Measurements from ENCODE around the gene IL13RA2.

The IL13RA2 gene, protein sequence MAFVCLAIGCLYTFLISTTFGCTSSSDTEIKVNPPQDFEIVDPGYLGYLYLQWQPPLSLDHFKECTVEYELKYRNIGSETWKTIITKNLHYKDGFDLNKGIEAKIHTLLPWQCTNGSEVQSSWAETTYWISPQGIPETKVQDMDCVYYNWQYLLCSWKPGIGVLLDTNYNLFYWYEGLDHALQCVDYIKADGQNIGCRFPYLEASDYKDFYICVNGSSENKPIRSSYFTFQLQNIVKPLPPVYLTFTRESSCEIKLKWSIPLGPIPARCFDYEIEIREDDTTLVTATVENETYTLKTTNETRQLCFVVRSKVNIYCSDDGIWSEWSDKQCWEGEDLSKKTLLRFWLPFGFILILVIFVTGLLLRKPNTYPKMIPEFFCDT

DNA sequence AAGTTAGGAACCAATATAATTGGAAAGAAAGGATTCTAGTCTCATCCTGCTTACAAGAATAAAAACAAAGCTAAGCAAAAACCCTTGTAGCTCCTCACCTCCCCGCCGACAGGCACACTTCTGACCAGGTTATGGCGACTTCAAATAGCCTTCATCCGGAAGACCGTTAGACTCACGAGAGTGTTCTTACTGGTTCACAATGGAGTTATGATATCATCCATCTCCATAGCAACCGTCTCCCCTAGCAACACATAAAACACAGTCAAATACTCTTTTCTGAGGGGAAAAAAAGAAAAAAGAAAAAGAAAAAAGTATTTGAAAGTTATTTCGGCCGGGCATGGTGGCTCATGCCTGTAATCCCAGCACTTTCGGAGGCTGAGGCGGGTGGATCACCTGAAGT lies at the start of gene IL13RA2:
Gene IL13RA2 (minus strand): TSS at position 162 of the 400 bp plus-strand sequence. CDS start 347 bp downstream, outside the sequence.
- DNase-seq = no peak

DNA sequence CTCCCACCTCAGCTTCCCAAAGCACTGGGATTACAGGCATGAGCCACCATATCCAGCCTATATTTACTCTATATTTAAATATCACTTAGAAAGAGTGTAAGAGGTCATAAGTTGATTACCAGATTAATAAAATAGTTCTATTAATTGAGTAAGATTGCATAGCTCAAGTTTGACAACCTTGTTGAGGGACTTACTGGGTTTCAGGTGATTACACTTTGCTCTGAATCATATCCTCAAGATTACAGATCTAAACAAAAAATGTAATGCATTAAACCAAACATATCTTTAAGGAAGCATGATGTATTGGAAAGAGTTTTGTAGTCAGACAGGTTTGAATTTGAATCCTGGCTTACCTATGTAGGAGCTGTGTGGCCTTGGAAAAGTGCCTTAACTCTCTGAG lies 47.9 kb upstream of the IL13RA2 start:
- DNase-seq = no peak

DNA sequence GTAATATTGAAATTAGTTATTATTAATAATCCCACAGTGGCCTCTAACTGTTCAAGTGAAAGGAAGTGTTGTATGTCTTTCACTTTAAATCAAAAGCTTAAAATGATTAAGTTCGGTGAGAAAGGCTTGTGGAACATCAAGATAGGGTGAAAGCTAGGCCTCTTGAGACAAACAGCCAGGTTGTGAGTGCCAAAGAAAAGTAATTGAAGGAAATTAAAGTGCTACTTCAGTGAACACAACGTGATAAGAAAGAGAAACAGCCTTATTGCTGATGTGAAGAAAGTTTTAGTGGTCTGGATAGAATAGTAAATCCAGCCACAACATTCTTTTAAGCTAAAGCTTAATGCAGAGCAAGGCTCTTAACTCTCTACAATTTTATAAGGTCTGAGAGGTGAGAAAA lies 42.6 kb upstream of the IL13RA2 start:
- DNase-seq = no peak

DNA sequence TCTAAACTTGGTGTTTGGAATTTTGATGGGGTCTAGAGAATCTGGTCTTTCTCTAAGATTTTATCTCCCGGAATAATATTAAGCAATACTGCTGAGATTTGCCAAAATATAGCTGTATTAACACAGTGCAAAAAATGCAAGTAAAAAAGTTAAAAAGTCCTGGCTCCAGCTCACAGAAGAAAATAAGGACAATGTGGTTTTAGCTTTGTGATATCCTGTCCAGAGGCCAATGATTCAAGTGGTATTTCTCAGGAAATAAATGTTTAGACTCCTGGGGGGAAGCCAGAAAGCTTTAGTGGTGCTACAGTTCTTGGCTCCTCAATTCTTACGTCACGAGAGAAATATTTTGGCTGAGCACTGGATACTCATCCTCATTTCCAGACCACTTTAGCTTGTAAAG lies 40.9 kb upstream of the IL13RA2 start:
- DNase-seq = no peak

DNA sequence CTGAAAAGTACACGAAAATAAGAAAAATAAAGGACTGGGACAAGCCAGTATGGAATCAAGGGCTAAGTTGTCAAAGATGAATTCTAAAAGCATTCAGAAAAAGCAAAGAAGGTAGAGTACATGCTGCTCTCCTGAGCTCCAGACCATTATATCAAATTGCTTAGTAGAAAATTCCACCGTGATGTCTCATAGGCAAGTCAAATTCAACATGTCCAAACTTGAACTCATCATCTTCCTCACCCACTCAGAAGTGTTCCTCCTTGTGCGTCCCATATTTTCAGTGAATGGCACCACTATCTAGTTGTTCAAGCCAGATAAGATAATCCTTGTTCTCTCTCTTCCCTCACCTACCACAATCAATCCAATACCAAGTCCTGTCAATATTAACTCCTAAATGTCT lies 37.5 kb upstream of the IL13RA2 start:
- DNase-seq = no peak

DNA sequence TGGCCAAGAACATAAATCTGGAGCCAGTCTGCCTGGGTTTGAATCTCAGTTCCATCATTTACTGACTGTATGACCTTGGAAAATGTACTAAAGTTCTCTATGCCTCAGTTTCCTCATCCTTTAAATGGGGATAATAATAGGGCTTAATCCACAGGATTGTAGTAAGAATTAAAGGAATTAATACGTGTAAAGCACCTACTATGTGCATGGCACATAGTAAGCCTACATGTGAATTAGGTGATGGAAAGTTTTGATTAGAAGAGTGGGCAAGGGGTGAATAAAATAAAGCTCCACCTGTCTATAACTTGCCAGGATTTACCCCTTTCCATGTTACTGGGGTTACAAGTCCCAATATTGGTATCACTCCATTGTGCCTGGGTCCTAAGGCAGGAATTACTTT lies 35.8 kb upstream of the IL13RA2 start:
- no peak for DNase-seq

DNA sequence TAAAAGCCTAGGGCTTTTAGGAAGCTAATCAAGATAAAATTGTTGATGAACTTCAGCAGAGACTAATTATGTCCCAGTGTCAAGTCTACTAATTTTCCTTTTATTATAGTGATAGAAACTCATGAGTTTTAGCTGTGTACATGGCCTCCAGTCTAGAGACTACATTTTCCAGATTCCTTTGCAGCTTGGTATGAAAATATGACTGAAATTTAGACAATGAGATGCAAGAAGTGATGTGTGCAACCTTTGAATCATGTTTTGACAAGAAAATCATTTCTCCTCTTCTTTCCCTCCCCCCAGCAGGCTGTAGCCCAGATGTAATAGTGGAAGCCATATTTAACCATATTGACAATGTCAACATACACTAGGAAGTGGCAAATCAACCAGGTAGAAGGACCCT lies 30.3 kb upstream of the IL13RA2 start:
- no peak for DNase-seq

DNA sequence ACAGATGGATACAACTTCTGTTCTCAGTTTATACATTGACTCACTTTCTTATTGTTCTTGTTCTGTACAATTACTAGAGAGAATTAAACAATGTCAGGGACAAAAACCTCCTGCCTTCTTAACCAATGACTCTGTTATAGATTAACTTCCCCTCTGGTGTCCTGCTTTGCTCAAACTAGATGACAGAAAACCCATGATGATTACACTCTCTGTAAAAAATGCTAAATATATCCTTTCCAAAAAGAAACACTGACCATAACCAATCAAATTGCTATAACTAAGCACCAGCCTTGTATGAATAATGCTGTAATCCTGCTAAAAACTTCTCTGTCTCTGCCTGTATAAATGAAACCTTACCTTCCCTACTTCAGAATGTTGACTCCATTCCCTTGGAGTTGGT lies 29.8 kb upstream of the IL13RA2 start:
- DNase-seq = no peak

DNA sequence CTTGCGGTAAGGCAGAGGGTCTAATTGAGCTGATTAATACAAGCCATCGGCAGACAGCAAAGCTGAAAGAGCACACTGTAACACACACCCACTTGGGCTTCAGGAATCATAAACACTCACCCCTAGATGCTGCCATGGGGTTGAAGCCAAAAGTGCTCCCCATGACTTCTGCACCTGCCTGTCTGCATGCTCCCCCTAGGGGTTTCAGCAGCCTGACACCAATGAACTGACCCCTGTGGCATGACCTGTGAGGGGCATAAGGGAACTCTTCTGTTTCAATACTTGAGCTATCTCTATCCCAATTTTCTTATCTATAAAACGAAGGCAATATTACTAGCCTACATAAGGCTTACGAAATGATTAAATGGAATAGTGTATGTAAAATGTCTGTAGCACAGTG lies 23.0 kb upstream of the IL13RA2 start:
- no peak for DNase-seq

DNA sequence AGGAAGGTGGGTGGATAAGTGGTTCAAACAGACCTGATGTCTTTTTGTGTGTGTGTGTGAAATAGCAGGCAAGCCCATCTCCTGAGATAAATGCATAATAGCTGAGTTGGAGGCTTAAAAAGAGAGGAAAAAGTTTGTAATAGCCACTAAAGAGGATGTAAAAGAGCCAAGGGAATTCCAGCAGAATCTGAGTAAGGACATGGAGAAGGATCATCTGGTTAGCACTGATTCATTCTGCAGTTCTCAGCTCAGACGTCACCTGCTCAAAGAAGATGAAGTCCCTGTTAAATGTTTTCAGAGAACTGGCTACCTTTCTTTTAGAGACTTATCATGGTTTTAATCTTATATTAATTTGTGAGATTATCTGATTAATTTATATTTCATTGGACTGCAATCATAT lies 21.0 kb upstream of the IL13RA2 start:
- no peak for DNase-seq

DNA sequence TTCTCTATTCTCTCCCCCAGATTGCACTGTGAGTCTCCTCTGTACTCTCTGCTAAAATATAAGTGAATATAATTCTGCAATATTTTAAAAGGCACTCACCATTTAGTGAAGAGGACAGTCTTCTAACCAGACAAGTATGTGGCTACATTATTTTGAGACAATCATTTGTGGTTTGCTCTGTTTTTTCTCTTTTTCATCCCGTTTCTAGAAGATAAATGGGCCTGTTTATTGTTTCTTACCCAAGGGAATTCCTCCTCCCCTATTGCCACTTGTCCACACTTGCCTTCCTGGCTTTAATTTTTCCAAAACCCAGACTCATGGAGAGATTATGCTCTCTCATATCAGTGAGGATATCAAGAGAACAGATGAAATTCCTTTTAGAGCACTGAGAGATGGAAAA lies 18.6 kb upstream of the IL13RA2 start:
- no peak for DNase-seq

DNA sequence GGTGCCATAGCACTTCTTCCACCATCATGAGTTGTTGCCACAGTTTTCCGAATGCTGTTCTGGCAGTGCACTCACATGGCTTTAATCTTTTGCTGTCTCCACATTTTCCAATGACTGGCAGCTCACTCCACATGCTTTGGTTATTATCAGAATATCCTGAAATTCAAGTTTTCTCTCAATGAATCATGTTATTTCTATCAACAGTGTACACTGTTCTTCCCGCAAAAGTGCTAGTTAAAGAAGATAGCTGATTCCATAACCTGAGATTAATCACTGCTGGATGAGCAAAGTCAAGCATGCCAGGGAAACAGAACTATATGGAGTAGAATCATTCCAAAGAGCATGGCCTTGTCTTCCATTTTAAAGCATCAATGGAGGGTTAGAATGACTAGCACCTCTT lies 14.6 kb upstream of the IL13RA2 start:
- DNase-seq = no peak

DNA sequence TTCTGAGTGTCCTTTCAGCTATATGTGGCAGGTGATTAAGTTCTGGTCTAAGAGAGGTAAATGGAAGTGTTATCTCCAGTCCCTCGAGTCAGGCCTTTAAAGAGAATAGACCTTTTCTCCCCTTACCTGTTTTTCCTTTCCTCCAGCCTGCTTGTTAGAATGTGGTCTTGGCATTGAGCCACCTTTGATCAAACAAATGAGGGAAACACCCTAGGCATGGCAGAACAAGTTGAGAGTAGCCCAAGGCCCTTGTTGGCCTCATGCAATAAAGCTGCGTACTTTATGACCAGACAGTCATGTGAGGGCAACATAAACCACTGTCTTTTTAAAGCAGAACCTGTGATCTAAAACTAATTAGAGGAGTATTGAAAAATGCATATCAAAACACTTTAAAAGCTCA lies 13.2 kb upstream of the IL13RA2 start:
- peak; percentile 11 for DNase-seq

DNA sequence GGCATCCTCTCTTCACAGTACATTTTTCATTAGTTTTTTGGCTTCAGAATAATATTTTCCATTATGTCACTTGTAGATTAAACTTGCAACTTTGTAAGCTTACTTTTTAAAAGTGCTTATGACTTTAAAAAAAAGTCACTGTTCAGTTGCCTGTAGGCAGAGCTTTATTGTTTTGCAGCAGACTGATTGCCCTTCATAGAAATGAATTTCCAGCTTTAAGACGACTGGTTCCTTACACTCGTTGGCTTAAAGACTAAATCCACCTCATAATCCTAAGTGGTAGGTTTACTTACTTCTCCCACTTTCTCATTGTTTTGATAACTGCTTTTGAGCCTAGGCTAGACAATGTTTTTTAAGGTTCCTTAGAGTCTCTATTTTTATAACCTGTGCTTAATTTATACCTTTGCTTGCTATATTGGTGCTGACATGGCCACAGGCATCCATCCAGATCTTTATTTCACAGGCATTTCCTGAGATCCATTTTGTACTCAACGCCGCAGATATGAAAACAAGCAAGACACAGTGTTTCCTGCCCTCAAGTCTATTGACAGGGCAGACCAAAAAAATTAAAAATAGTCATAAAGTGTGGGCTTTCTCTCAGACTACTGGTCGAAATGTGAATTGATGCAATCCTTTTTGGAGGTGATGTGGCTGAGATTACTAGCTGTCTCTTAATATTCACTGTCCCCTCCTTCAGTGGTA lies 12.6 kb upstream of the IL13RA2 start:
- DNase-seq = no peak

DNA sequence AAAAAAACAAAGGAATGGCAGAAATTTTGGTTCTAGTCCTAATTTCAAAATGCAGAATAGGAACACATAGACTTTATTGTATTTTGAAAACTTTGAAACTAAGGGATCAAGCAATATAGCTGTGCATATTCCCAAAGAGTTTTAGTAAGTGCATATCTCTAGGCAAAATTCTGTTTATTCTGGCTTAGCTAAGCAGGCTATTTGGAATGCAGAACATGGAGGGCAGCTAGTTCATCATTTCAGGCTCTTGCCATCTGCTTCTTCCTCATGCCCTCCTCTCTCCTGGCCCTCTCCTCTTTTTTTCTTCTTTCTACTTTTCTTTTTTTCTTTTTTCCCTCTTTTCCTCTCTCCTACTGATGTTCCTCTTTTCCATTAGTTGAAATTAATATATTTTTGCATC lies 12.0 kb upstream of the IL13RA2 start:
- no peak for DNase-seq

DNA sequence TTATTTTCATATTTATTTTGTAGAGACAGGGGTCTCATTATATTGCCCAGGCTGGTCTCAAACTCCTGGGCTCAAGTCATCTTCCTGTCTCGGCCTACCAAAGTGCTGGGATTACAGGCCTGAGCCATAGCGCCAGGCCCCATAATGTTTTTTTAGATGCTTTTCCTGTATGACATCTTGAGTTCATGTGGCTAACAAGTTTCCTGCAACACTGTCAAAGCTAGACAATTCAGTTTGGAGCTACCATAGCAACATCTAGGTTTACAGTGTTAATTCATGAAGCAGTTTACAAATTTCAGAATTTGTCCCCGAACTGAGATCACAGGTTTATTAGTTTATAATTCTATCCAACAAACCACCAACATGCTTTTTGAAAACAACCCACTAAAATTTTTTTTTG lies 6.4 kb upstream of the IL13RA2 start:
- no peak for DNase-seq

DNA sequence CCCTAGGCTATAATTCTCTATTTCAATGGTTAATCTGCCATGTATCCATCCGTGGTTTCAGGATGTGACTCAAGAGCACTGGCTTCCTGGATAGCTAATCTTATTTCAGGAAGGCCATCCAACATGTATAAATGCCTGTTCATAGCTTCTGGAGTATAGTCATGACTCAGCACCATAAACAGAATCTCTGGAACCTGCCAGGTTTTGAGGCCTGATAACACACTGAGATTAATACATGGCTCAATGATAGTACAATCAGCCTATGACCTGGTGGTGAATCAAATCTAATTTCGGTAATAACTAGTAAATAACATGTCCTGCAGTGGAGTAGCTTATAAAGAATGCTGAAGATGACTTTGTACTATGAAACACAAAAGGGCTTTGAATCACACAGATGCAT lies 5.7 kb upstream of the IL13RA2 start:
- DNase-seq = no peak

DNA sequence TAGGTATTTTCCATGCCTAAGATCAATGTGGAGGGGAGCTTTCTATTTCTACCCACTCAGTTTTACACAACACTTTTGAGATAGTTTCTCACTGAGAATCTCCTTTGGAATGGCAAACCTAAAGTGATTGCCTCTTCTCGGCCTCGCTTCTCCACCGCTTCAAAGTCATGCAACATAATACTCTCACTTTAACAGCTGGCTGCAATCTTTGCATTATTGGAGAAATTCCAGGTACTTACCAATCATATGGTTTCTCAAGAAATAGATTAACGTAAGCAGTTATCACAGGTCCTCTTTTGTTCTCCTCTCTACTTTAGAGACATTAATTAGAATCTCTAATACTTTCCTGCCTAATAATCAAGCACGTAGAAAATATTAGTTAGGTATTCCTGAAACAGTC lies 3.7 kb upstream of the IL13RA2 start:
- no peak for DNase-seq

DNA sequence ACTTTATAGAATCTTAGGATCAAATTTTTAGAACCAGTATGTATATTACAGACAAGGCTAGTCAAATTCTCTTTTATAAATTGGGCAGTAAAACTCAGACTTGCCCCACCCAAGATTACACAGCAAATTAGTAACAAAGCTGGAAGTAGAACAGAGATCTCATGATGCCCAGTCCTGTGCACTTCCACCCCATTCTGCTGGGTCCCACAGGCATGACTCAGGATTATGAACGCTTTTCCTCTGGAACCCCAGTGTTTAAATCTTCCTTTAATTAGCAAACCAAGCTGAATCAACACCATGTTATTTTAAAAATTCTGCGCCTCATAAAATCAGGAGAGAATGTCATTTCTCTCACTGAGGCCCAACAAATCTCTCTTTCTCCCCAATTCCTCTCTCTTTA lies 1.5 kb upstream of the IL13RA2 start:
- DNase-seq = no peak

DNA sequence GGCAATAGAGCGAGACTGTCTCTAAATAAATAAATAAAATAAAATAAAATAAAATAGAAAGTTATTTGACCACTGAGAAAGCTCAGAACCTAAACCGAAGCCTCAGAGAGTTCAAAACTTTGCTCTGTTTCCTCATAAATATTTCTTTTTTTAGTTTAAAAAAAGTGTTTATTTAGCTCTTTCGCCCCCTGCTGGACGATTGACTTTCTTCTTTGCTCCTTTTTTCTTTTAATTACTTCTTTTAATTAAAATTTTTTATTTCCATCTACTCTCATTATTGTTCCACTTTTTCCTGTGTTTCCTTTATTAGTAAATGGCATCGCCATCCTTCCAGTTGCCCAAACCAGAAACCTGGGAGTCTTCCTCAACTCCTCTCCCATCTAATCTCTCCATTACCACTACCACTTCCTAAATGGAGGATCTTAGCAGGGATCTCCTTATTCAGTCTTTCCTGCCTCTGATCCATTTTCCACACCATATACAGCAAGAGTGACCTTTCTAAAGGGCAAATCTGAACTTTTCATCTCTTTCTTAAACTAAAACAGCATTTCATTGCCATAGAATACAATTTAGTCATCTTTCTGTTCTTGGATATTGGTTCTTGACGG lies 728 bp upstream of the IL13RA2 start:
- DNase-seq = no peak

DNA sequence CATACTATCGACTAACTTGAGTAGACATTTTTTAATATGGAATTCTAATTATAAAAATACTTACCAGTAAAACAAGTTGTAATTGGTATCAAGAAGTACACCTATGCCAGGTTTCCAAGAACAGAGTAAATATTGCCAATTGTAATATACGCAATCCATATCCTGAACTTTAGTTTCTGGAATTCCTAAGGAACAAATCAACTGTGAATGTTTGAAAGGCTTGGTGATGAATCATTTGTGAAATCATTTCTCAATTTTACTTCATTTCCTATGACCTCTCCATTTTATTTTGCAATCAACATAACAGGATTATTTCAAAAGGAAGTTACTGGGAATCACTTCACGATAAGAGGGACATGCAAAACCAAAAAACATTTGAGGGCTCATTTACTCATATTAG lies 3.7 kb downstream of the IL13RA2 start:
- no peak for DNase-seq

DNA sequence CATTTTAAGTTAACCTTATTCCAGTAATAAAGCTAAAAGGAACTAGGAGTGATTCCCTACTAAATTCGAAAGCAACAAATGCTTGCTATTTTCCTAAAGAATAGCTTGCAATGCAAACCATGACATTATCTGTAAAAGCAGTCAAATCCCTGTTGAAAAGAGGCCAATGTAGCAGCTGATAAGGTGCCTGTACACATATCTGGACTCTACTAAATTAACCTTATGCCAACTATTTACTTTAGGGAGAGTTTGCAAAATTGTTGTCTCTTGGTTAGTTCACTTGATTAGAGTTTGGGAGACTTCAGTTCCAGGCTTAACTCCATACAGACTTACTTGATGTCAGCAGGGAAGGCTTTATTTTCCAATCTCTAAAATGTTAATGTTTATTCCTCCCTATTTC lies 6.0 kb downstream of the IL13RA2 start:
- DNase-seq = no peak

DNA sequence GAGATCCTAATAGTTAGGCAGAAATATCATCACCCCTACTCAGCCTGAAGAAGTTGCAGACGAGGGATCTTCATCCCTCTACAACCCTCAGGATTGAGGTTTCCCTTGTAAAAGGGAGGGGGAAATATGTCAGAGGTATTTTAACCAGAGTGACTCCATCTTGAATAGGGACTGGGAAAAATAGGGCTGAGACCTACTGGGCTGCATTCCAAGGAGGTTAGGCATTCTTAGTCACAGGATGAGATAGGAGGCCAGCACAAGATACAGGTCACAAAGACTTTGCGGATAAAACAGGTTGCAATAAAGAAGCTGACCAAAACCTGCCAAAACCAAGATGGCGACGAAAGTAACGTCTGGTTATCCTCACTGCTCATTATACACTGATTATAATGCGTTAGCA lies 17.5 kb downstream of the IL13RA2 start:
- DNase-seq = no peak

DNA sequence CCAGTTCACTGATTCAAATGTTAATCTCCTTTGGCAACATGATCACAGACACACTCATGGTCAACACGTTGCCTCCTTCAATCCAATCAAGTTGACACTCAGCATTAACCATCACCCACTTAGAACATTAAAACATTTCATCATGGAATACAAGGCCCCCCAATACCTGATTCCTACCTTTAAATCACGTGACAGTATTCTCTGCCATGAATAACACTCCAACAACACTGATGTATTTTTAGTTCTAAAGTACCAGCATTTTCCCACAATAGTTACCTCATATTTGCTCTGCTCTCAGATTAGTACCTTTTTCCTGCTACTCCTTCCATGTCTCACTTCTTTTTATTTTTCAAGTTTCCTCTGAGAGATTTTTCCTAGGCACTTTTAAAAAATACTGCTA lies 19.6 kb downstream of the IL13RA2 start:
- DNase-seq = no peak

All from COR-L47 (cell line).